ENCODE measurements around the gene RAB30. TPM values are rescaled to one million over a fixed set of nuclear protein-coding genes. Genes with fewer than 3 reads are reported as not detected.
A peak's percentile ranks its signal among the peaks of the same experiment; 100 is the strongest.

Gene RAB30
- total and polyA plus RNA-seq, 9 of the 15 experiments (the other 6 are each of a cell fraction or from before 2014, with no cell fraction given): 0.29 to 1.3 (median 1.0) TPM

GRCh38 chr11:83071567-83072349 lies at the start of gene RAB30 (continued):
- TF ChIP-seq, protein P1, sequence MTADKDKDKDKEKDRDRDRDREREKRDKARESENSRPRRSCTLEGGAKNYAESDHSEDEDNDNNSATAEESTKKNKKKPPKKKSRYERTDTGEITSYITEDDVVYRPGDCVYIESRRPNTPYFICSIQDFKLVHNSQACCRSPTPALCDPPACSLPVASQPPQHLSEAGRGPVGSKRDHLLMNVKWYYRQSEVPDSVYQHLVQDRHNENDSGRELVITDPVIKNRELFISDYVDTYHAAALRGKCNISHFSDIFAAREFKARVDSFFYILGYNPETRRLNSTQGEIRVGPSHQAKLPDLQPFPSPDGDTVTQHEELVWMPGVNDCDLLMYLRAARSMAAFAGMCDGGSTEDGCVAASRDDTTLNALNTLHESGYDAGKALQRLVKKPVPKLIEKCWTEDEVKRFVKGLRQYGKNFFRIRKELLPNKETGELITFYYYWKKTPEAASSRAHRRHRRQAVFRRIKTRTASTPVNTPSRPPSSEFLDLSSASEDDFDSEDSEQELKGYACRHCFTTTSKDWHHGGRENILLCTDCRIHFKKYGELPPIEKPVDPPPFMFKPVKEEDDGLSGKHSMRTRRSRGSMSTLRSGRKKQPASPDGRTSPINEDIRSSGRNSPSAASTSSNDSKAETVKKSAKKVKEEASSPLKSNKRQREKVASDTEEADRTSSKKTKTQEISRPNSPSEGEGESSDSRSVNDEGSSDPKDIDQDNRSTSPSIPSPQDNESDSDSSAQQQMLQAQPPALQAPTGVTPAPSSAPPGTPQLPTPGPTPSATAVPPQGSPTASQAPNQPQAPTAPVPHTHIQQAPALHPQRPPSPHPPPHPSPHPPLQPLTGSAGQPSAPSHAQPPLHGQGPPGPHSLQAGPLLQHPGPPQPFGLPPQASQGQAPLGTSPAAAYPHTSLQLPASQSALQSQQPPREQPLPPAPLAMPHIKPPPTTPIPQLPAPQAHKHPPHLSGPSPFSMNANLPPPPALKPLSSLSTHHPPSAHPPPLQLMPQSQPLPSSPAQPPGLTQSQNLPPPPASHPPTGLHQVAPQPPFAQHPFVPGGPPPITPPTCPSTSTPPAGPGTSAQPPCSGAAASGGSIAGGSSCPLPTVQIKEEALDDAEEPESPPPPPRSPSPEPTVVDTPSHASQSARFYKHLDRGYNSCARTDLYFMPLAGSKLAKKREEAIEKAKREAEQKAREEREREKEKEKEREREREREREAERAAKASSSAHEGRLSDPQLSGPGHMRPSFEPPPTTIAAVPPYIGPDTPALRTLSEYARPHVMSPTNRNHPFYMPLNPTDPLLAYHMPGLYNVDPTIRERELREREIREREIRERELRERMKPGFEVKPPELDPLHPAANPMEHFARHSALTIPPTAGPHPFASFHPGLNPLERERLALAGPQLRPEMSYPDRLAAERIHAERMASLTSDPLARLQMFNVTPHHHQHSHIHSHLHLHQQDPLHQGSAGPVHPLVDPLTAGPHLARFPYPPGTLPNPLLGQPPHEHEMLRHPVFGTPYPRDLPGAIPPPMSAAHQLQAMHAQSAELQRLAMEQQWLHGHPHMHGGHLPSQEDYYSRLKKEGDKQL (CRISPR knock-in tag; IDR thresholded peaks at IDR 0.05; ENCODE audit: borderline replicate concordance): no peak
- TF ChIP-seq ZNF764 (CRISPR knock-in tag; IDR thresholded peaks at IDR 0.05; ENCODE audit: low read depth): 0 out of 2 replicates have a peak, but pooled peaks have one; percentile 25
- peak; percentile 94; the same call in 1 of the 2 replicates for TF ChIP-seq KAT7 (CRISPR knock-in tag; IDR thresholded peaks at IDR 0.05; ENCODE audit: borderline replicate concordance)
- peak in 1 of 2 experiments; percentile 65; a peak in 2 of 4 replicates for TF ChIP-seq SRF (CRISPR knock-in tag; IDR thresholded peaks at IDR 0.05)
- TF ChIP-seq, protein P2, sequence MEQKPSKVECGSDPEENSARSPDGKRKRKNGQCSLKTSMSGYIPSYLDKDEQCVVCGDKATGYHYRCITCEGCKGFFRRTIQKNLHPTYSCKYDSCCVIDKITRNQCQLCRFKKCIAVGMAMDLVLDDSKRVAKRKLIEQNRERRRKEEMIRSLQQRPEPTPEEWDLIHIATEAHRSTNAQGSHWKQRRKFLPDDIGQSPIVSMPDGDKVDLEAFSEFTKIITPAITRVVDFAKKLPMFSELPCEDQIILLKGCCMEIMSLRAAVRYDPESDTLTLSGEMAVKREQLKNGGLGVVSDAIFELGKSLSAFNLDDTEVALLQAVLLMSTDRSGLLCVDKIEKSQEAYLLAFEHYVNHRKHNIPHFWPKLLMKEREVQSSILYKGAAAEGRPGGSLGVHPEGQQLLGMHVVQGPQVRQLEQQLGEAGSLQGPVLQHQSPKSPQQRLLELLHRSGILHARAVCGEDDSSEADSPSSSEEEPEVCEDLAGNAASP (IDR thresholded peaks at IDR 0.05): no peak
- TF ChIP-seq ETS1 (conservative IDR thresholded peaks at IDR 0.05; ENCODE audit: control insufficient read depth, low read depth, low read length): peak; percentile 89
- TF ChIP-seq, protein P3, sequence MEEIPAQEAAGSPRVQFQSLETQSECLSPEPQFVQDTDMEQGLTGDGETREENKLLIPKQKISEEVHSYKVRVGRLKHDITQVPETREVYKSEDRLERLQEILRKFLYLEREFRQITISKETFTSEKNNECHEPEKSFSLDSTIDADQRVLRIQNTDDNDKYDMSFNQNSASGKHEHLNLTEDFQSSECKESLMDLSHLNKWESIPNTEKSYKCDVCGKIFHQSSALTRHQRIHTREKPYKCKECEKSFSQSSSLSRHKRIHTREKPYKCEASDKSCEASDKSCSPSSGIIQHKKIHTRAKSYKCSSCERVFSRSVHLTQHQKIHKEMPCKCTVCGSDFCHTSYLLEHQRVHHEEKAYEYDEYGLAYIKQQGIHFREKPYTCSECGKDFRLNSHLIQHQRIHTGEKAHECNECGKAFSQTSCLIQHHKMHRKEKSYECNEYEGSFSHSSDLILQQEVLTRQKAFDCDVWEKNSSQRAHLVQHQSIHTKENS (CRISPR knock-in tag; IDR thresholded peaks at IDR 0.05): no peak
- TF ChIP-seq ZNF584 (CRISPR knock-in tag; IDR thresholded peaks at IDR 0.05; ENCODE audit: low read depth): peak; percentile 91
- TF ChIP-seq, protein P4, sequence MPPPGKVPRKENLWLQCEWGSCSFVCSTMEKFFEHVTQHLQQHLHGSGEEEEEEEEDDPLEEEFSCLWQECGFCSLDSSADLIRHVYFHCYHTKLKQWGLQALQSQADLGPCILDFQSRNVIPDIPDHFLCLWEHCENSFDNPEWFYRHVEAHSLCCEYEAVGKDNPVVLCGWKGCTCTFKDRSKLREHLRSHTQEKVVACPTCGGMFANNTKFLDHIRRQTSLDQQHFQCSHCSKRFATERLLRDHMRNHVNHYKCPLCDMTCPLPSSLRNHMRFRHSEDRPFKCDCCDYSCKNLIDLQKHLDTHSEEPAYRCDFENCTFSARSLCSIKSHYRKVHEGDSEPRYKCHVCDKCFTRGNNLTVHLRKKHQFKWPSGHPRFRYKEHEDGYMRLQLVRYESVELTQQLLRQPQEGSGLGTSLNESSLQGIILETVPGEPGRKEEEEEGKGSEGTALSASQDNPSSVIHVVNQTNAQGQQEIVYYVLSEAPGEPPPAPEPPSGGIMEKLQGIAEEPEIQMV (tag; conservative IDR thresholded peaks at IDR 0.05; ENCODE audit: low read depth): no peak
